ENCODE results near the gene C1QTNF6.

Gene C1QTNF6

DNA sequence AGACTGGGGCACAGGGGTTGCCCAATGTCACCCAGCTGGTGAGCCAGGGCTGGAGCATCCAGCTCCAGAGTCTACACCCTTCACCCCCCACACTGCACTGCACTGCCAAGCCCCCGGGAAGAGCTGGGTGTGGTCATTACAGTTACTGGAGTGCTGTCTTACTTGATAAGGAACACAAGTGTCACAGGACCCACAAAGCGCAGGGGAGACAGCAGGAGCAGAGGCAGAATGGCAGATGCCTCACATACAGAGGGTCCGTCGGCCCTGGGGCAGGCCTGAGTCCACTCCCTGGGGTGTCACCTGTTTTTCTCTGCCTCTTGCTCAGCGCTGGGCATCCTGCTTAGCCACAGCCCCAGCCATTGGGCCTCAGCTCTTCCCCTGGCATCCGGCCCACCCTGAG, 46.1 kb downstream of the C1QTNF6 start:
- DNase-seq (ENCODE audit: low read depth): no peak

- no peak for DNase-seq (ENCODE audit: low read depth)
Measured at GRCh38 chr22:37141476-37141875, 46.6 kb downstream of the C1QTNF6 start.

DNA sequence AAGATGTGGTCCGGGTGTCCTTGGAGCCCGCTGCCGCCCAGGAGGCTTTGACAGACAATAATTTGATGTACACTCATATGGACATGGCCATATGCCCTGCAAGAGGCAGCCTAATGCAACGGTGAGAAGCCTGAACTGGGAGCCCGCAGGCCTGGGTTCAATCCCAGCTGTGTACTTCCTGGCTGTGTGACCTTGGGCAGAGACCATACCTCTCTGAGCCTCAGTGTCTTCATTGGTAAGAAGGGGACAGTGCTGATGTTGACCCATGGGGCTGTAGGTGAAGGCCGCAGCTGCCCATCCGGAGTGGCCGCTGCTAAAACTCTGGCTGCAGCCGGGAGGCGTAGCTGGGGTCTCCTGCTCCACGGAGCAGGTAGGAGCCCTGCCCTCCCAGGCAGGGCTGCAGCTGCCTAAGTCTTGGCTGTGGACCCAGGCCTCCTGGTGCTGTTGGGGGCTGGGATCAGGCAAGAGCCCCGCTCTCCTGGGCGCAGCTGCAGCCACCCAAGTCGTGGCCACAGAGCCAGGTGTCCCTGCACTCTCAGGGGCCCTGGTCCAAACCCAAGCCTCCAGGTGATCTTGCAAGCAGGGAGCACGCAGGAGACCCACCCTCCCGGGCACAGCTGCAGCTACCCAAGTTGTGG, 47.2 kb downstream of the C1QTNF6 start:
- no peak for DNase-seq (ENCODE audit: low read depth)

DNA sequence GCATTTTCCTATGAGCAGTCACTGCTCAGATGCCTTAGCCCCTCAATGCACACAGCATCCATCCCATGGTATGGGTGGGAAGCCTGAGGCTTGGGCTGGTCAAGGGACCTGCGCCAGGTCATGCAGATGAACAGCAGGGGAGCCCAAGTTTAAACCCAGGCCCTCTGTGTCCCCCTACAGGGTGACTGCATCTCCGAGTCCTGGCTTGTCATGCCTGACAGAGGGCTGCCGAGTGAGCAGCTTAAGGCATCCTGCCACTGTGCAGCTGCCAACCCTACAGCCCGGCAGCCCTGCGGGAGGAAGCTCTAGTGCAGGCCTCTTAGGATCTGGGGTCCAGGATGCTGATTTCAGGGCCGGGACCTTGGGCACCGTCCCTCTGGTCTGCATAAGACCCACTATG, 48.3 kb downstream of the C1QTNF6 start:
- no peak for DNase-seq (ENCODE audit: low read depth)

GRCh38 chr22:37138849-37139561, 49.0 kb downstream of the C1QTNF6 start:
- no peak for DNase-seq (ENCODE audit: low read depth)

DNA sequence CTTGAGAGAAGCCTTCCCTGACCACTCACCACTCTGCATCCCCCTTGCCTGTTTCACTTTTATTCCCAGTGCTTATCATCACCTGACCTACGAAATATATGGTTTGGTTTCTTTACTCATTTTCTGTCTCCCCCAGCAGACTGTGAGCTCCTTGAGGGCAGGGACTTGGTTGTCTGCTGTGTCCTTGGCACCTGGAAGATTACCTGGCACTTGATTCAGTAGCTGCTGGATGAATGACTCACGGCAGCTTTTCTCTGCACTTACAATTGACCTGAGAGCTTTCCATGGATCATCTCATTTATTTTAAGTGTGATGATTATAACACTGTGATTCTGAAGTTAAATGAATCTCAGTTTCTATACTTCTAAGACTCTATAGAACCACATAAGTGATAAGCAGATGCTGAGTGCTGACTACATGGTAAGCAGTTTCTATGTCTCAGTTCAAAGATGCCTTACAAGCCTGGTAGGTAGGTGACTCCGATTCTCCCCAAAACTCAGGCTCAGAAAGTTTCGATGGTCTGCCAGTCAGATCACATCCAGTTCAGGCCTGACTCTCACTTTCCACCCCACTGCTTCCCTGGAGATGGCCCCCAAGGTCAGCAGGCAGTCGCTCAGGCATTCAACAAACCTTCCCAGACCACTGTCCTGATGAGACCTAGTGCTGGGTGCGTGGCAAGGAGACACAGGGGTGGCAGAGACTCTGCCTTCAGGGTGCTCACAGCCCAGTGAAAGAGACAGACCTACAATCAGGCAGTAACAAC, 50.0 kb downstream of the C1QTNF6 start:
- DNase-seq (ENCODE audit: low read depth): no peak

GRCh38 chr22:37137131-37137530, 50.9 kb downstream of the C1QTNF6 start:
- DNase-seq (ENCODE audit: low read depth): no peak

DNA sequence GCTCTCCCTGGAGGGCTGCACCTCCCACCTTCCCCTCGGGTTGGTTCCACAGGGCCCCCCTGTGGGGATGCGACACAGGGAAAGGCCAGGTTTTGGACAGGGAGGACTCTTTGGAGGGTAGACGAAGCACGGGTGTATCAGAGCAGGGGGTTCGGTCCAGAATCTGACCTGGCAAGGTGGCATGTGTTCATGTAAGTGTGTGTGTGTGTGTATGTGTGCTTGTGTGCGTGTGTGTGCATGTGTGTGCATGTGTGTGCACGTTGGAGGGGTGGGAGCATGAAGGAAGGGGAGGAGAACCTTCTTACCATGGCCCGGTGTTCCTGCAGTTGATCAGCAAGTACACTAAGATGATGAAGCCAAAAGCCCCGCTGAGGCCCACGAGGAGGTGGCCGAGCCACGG, 53.0 kb downstream of the C1QTNF6 start:
- no peak for DNase-seq (ENCODE audit: low read depth)

DNA sequence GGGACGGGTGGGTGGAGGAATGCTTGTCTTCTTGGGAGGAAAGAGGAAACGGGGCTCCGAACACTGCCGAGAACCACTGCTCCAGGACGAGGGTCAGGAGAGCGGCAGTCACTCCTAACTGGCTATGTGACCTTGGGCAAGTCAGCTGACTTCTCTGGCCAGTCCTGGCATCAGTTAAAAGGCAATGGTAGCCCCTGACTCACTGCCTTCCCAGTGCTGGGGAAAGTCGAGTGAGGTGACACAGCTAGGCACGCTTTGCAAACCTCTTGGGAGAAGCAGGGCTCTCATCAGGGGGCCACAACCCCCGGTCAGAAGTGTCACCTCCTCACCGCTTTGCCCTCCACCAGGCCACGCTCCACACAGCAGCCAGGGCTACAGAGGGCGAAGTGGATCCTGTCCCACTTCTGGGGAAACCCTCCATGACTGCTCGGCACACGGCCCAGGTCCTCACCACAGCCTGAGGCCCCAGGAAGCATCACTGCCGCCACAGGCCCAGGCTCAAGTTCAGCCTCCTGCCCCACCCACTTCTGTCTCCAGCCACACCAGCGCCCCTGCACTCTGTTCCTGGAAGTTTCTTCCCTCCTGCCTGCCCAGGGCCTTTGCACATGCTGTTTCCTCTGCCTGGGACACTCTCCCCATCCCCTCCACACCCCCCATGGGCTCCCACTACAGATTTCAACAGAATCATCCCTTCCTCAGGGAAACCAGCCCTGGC, 54.6 kb downstream of the C1QTNF6 start:
- DNase-seq (ENCODE audit: low read depth): no peak

GRCh38 chr22:37132773-37133172, 55.3 kb downstream of the C1QTNF6 start:
- no peak for DNase-seq (ENCODE audit: low read depth)
